Rectal smooth muscle tissue (tissue), 1 donor: ENCODE measurements around the gene CCDC136.

Experiments
- H3K27ac ChIP-seq: one replicate; pipeline ENCODE4 v1.7.0; 2013; ENCODE audit warnings: low read depth, low read length, inconsistent platforms
- H3K27me3 ChIP-seq: one replicate; pipeline ENCODE4 v1.7.0; 2013; ENCODE audit warnings: low read length; ENCODE audit not compliant: control insufficient read depth, insufficient read depth
- H3K36me3 ChIP-seq: one replicate; pipeline ENCODE4 v1.7.0; 2013; ENCODE audit warnings: low read length; ENCODE audit not compliant: control insufficient read depth, insufficient read depth
- H3K4me1 ChIP-seq: one replicate; pipeline ENCODE4 v1.7.0; 2013; ENCODE audit warnings: low read length; ENCODE audit not compliant: control insufficient read depth, insufficient read depth
- H3K4me3 ChIP-seq: one replicate; pipeline ENCODE4 v1.7.0; 2013; ENCODE audit warnings: low read length
- H3K9ac ChIP-seq: one replicate; pipeline ENCODE4 v1.7.0; 2013; ENCODE audit warnings: low read length

The CCDC136 gene

DNA sequence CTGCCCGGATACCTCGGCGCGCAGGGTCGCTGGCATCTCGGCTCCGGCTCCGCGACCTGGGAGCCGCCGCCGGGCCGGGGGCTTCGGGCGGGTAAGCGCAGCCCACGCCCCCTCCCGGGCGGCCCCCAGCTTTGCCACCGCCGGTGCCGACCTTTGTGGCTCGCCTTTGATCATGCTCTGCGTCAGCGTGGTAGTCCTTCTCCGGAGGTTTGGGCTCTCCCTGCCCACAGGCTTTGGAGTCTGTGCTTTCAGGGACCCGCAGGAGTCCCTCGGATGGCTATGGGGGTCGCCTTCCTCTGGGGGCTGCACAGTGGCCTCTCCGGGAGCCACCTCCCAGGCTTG, 78.1 kb downstream of the CCDC136 start:
- no peak overlapping the region for H3K27ac ChIP-seq
- H3K9ac ChIP-seq: no peak overlapping the region
- peak overlapping the region; percentile 71 for H3K4me3 ChIP-seq
- peaks cover 5% of the 10 kb centered on the region for H3K4me1 ChIP-seq
- H3K36me3 ChIP-seq: peaks cover 6% of the 10 kb centered on the region
- H3K27me3 ChIP-seq: no peaks in the 10 kb centered on the region

GRCh38 chr7:128871050-128871449, 79.3 kb downstream of the CCDC136 start:
- Histone ChIP-seq H3K9ac (no peak overlapping the region), H3K36me3 (peaks cover 3% of the 10 kb centered on the region), H3K4me1 (peaks cover 5% of the 10 kb centered on the region), H3K27ac (no peak overlapping the region), H3K4me3 (no peak overlapping the region), H3K27me3 (no peaks in the 10 kb centered on the region)
